ENCODE results near the gene MSLN.

The MSLN gene

GRCh38 chr16:793414-793813, 32.9 kb downstream of the MSLN start:
- DNase-seq (ENCODE audit: low spot score), result no peak

GRCh38 chr16:794091-794822, 33.7 kb downstream of the MSLN start:
- no peak for DNase-seq (ENCODE audit: low spot score)

GRCh38 chr16:794853-795466, 34.4 kb downstream of the MSLN start:
- DNase-seq (ENCODE audit: low spot score), result no peak

- peak; percentile 57 for DNase-seq (ENCODE audit: low spot score)
Observed at GRCh38 chr16:795580-796229, 35.2 kb downstream of the MSLN start.

- no peak for DNase-seq (ENCODE audit: low spot score)
Observed at GRCh38 chr16:796296-797119, 36.0 kb downstream of the MSLN start.

- DNase-seq (ENCODE audit: low spot score), result no peak
Observed at GRCh38 chr16:797120-797420, 36.5 kb downstream of the MSLN start.

GRCh38 chr16:797686-798085, 37.2 kb downstream of the MSLN start:
- no peak for DNase-seq (ENCODE audit: low spot score)

GRCh38 chr16:798666-799065, 38.1 kb downstream of the MSLN start:
- no peak for DNase-seq (ENCODE audit: low spot score)

GRCh38 chr16:799111-799947, 38.8 kb downstream of the MSLN start:
- DNase-seq (ENCODE audit: low spot score), result no peak

- no peak for DNase-seq (ENCODE audit: low spot score)
Observed at GRCh38 chr16:799948-800833, 39.7 kb downstream of the MSLN start, which contains the start of gene GNG13. GNG13 (minus strand) TSS chr16:800734; CDS start chr16:799077, 1,657 bp downstream.

- no peak for DNase-seq (ENCODE audit: low spot score)
Observed at GRCh38 chr16:800834-801511, 40.4 kb downstream of the MSLN start.

- no peak for DNase-seq (ENCODE audit: low spot score)
Observed at GRCh38 chr16:801584-802363, 41.2 kb downstream of the MSLN start.

- DNase-seq (ENCODE audit: low spot score), result no peak
Observed at GRCh38 chr16:802461-802860, 41.9 kb downstream of the MSLN start.

- no peak for DNase-seq (ENCODE audit: low spot score)
Observed at GRCh38 chr16:802914-803753, 42.6 kb downstream of the MSLN start.

- no peak for DNase-seq (ENCODE audit: low spot score)
Observed at GRCh38 chr16:803754-804080, 43.2 kb downstream of the MSLN start.

GRCh38 chr16:804193-805048, 43.9 kb downstream of the MSLN start:
- no peak for DNase-seq (ENCODE audit: low spot score)

- no peak for DNase-seq (ENCODE audit: low spot score)
Observed at GRCh38 chr16:805474-805873, 44.9 kb downstream of the MSLN start.

Measured in COLO829 (cell line).